ENCODE data around the gene GFPT1. TPM values are rescaled to one million over a fixed set of nuclear protein-coding genes. Genes with fewer than 3 reads are reported as not detected.
"Not testable (repeated sequence)": the region's sequence is repeated elsewhere in the genome, so short reads cannot be mapped to it uniquely, and the experiment has no call there.

GFPT1 gene
- total RNA-seq, 1 donor from 2014 or later: 56.6 TPM

- intact Hi-C loops (cut with micrococcal nuclease): no loop called here
- Mint-ChIP-seq H3K9me3 (no peaks in the 10 kb centered on the region), H3K4me1 (ENCODE audit: low read depth) (peaks cover 40% of the 10 kb centered on the region), H3K36me3 (ENCODE audit: low read depth) (peaks cover 28% of the 10 kb centered on the region), H3K27me3 (ENCODE audit: low read depth) (no peaks in the 10 kb centered on the region), H3K4me3 (ENCODE audit: low read depth) (no peak overlapping the region), H3K27ac (no peak overlapping the region)
- DNase-seq (ENCODE audit: low spot score): no peak
These were observed 6.7 kb downstream of the GFPT1 start for GRCh38 chr2:69380072-69380917.

- Mint-ChIP-seq H3K36me3 (ENCODE audit: low read depth) (peaks cover 25% of the 10 kb centered on the region), H3K27me3 (ENCODE audit: low read depth) (no peaks in the 10 kb centered on the region), H3K4me1 (ENCODE audit: low read depth) (peaks cover 23% of the 10 kb centered on the region), H3K9me3 (no peaks in the 10 kb centered on the region), H3K27ac (no peak overlapping the region), H3K4me3 (ENCODE audit: low read depth) (no peak overlapping the region)
- intact Hi-C loops (cut with micrococcal nuclease): loop anchor here (5.0 kb wide), 1 partner anchor 336 kb away; no protein-coding TSS in a partner anchor
- no peak for DNase-seq (ENCODE audit: low spot score)
These were observed 10.6 kb downstream of the GFPT1 start for GRCh38 chr2:69376403-69376802.

GRCh38 chr2:69375494-69376353 is 11.3 kb downstream of the GFPT1 start:
- Mint-ChIP-seq H3K36me3 (ENCODE audit: low read depth) (peaks cover 24% of the 10 kb centered on the region), H3K27me3 (ENCODE audit: low read depth) (no peaks in the 10 kb centered on the region), H3K9me3 (no peaks in the 10 kb centered on the region), H3K27ac (no peak overlapping the region), H3K4me3 (ENCODE audit: low read depth) (no peak overlapping the region), H3K4me1 (ENCODE audit: low read depth) (peaks cover 20% of the 10 kb centered on the region)
- intact Hi-C loops (cut with micrococcal nuclease): loop anchor here (5.0 kb wide), 1 partner anchor 337 kb away; no protein-coding TSS in a partner anchor
- no peak for DNase-seq (ENCODE audit: low spot score)

GRCh38 chr2:69372767-69373166 is 14.3 kb downstream of the GFPT1 start:
- Mint-ChIP-seq H3K4me1 (ENCODE audit: low read depth) (peaks cover 19% of the 10 kb centered on the region), H3K4me3 (ENCODE audit: low read depth) (no peak overlapping the region), H3K36me3 (ENCODE audit: low read depth) (peaks cover 44% of the 10 kb centered on the region), H3K9me3 (no peaks in the 10 kb centered on the region), H3K27ac (no peak overlapping the region), H3K27me3 (ENCODE audit: low read depth) (no peaks in the 10 kb centered on the region)
- DNase-seq (ENCODE audit: low spot score): no peak
- intact Hi-C loops (cut with micrococcal nuclease): no loop called here

- H3K36me3 Mint-ChIP-seq (ENCODE audit: low read depth): peaks cover 55% of the 10 kb centered on the region
These were observed 17.2 kb downstream of the GFPT1 start for GRCh38 chr2:69369802-69370201.

GRCh38 chr2:69368588-69368987 is 18.4 kb downstream of the GFPT1 start:
- Mint-ChIP-seq H3K36me3 (ENCODE audit: low read depth) (peaks cover 58% of the 10 kb centered on the region), H3K4me1 (ENCODE audit: low read depth) (peaks cover 6% of the 10 kb centered on the region), H3K27ac (no peak overlapping the region), H3K4me3 (ENCODE audit: low read depth) (no peak overlapping the region), H3K27me3 (ENCODE audit: low read depth) (no peaks in the 10 kb centered on the region), H3K9me3 (no peaks in the 10 kb centered on the region)
- no peak for DNase-seq (ENCODE audit: low spot score)
- intact Hi-C loops (cut with micrococcal nuclease): no loop called here

More at GRCh38 chr2:69369802-69370201, 17.2 kb downstream of the GFPT1 start:
- intact Hi-C loops (cut with micrococcal nuclease): no loop called here
- Mint-ChIP-seq H3K4me3 (ENCODE audit: low read depth) (no peak overlapping the region), H3K9me3 (no peaks in the 10 kb centered on the region), H3K4me1 (ENCODE audit: low read depth) (peaks cover 7% of the 10 kb centered on the region), H3K27ac (no peak overlapping the region), H3K27me3 (ENCODE audit: low read depth) (no peaks in the 10 kb centered on the region)
- no peak for DNase-seq (ENCODE audit: low spot score)

GRCh38 chr2:69359371-69359770 is 27.7 kb downstream of the GFPT1 start:
- intact Hi-C loops (cut with micrococcal nuclease): no loop called here
- no peak overlapping the region for H3K4me3 Mint-ChIP-seq (ENCODE audit: low read depth)
- peaks cover 69% of the 10 kb centered on the region for H3K36me3 Mint-ChIP-seq (ENCODE audit: low read depth)
- no peak for DNase-seq (ENCODE audit: low spot score)
- H3K4me1 Mint-ChIP-seq (ENCODE audit: low read depth): peaks cover 4% of the 10 kb centered on the region
- no peaks in the 10 kb centered on the region for H3K9me3 Mint-ChIP-seq
- H3K27ac Mint-ChIP-seq: peak overlapping the region; percentile 38
- no peaks in the 10 kb centered on the region for H3K27me3 Mint-ChIP-seq (ENCODE audit: low read depth)

- intact Hi-C loops (cut with micrococcal nuclease): no loop called here
- Mint-ChIP-seq H3K9me3 (no peaks in the 10 kb centered on the region), H3K4me3 (ENCODE audit: low read depth) (no peak overlapping the region), H3K36me3 (ENCODE audit: low read depth) (peaks cover 73% of the 10 kb centered on the region), H3K27me3 (ENCODE audit: low read depth) (no peaks in the 10 kb centered on the region), H3K27ac (no peak overlapping the region), H3K4me1 (ENCODE audit: low read depth) (peaks cover 4% of the 10 kb centered on the region)
- DNase-seq (ENCODE audit: low spot score): no peak
These were observed 28.1 kb downstream of the GFPT1 start for GRCh38 chr2:69358914-69359313.

- Mint-ChIP-seq H3K4me3 (ENCODE audit: low read depth) (no peak overlapping the region), H3K27me3 (ENCODE audit: low read depth) (no peaks in the 10 kb centered on the region), H3K27ac (no peak overlapping the region), H3K36me3 (ENCODE audit: low read depth) (peaks cover 68% of the 10 kb centered on the region), H3K4me1 (ENCODE audit: low read depth) (peaks cover 4% of the 10 kb centered on the region), H3K9me3 (no peaks in the 10 kb centered on the region)
- no peak for DNase-seq (ENCODE audit: low spot score)
- intact Hi-C loops (cut with micrococcal nuclease): no loop called here
These were observed 30.6 kb downstream of the GFPT1 start for GRCh38 chr2:69356471-69356870.

- H3K4me1 Mint-ChIP-seq (ENCODE audit: low read depth); H3K27me3 Mint-ChIP-seq (ENCODE audit: low read depth); intact Hi-C loops (cut with micrococcal nuclease); DNase-seq (ENCODE audit: low spot score); H3K27ac Mint-ChIP-seq; H3K4me3 Mint-ChIP-seq (ENCODE audit: low read depth); H3K9me3 Mint-ChIP-seq: not testable (repeated sequence)
- peaks cover 68% of the 10 kb centered on the region for H3K36me3 Mint-ChIP-seq (ENCODE audit: low read depth)
These were observed 32.1 kb downstream of the GFPT1 start for GRCh38 chr2:69354976-69355375.

- H3K4me3 Mint-ChIP-seq (ENCODE audit: low read depth): no peak overlapping the region
- no peaks in the 10 kb centered on the region for H3K4me1 Mint-ChIP-seq (ENCODE audit: low read depth)
- DNase-seq (ENCODE audit: low spot score): no peak
- intact Hi-C loops (cut with micrococcal nuclease): no loop called here
- no peaks in the 10 kb centered on the region for H3K27me3 Mint-ChIP-seq (ENCODE audit: low read depth)
- H3K9me3 Mint-ChIP-seq: no peaks in the 10 kb centered on the region
- peaks cover 71% of the 10 kb centered on the region for H3K36me3 Mint-ChIP-seq (ENCODE audit: low read depth)
- no peak overlapping the region for H3K27ac Mint-ChIP-seq
These were observed 33.7 kb downstream of the GFPT1 start for GRCh38 chr2:69353360-69353759.

- intact Hi-C loops (cut with micrococcal nuclease): no loop called here
- Mint-ChIP-seq H3K4me3 (ENCODE audit: low read depth) (no peak overlapping the region), H3K4me1 (ENCODE audit: low read depth) (peaks cover 21% of the 10 kb centered on the region), H3K27me3 (ENCODE audit: low read depth) (no peaks in the 10 kb centered on the region), H3K36me3 (ENCODE audit: low read depth) (peaks cover 72% of the 10 kb centered on the region), H3K9me3 (no peaks in the 10 kb centered on the region), H3K27ac (no peak overlapping the region)
- DNase-seq (ENCODE audit: low spot score): no peak
These were observed 38.2 kb downstream of the GFPT1 start for GRCh38 chr2:69348781-69349180.

GRCh38 chr2:69345434-69345833 is 41.6 kb downstream of the GFPT1 start:
- no peak overlapping the region for H3K4me3 Mint-ChIP-seq (ENCODE audit: low read depth)
- DNase-seq (ENCODE audit: low spot score): no peak
- H3K36me3 Mint-ChIP-seq (ENCODE audit: low read depth): peaks cover 79% of the 10 kb centered on the region
- intact Hi-C loops (cut with micrococcal nuclease): no loop called here
- H3K27me3 Mint-ChIP-seq (ENCODE audit: low read depth): no peaks in the 10 kb centered on the region
- peaks cover 22% of the 10 kb centered on the region for H3K4me1 Mint-ChIP-seq (ENCODE audit: low read depth)
- peak overlapping the region; percentile 64 for H3K27ac Mint-ChIP-seq
- H3K9me3 Mint-ChIP-seq: no peaks in the 10 kb centered on the region
